Activated T-cell treated with anti-CD3 and anti-CD28 coated beads for 48 hours (primary cell): ENCODE measurements around the gene NEK6.
A peak's percentile ranks its signal among the peaks of the same experiment; 100 is the strongest.

Experiments
- DNase-seq: peaks from one replicate; pipeline ENCODE4 v3.0.0-alpha.2; 2020; ENCODE audit warnings: low read depth

The NEK6 gene

GRCh38 chr9:124296796-124297550, 39.2 kb downstream of the NEK6 start:
- DNase-seq, result no peak

- no peak for DNase-seq
Observed at GRCh38 chr9:124297551-124297901, 39.8 kb downstream of the NEK6 start.

DNA sequence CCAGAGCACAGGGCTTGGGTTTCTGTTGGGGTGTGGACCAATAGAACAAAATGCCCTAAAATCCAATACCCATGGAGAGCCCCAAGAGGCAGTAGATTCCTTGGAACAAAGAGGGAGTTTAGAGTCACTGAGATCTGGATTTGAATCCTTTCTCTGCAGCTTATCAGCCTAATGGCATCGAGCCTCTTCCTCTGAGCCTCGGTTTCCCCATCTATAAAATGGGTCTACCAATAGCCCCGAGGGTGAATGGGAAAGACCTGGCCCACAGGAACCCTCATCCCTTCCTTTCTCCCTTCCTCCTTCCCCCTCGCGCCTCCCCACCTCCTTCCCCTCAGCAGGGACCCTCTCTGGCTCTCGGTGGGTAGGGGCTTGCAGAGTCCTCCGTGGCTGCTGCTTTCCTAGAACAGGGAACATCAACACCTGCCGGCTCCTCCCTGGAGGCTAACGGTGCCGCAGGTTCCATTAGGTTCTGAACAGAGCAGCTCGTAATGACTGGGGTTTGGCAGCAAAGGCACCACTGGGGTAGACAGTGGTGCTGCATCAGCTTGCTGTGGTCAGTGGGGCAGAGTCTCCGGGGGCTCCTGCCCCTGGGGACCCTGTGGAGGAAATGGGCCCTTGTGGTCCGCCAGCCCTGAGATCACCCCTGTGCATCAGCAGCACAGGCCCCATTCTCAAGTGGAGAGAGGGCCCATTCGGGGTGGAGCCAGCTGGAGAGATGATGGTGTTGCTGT, 40.3 kb downstream of the NEK6 start:
- DNase-seq, result no peak

DNA sequence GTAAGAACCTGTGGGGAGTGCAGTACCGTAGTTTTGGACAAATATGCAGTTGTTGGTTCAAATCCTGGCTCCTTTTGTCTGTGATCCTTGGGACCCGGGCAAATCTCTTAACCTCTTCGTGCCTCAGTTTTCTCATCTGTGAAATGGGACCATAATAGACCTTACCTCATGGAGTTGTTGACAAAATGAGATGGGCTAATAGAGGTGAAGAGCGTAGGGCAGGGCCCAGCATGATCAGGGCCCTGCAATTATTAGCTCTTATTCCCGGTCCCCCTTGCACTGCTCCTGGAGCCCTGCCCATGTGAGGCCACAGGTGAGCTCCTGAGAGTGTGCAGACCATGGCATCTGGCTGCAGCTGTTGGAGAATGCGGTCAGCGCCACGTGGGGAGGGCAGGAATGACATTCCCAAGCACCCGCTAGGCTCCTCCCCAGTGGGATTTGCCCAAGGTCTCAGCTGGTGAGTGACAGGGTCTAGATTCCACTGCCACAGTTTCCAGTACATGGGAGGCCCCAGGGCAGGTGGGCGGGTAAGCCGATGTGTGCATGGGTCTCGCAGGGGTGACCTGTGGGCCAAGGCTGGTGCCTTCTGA, 41.0 kb downstream of the NEK6 start:
- DNase-seq, result no peak

DNA sequence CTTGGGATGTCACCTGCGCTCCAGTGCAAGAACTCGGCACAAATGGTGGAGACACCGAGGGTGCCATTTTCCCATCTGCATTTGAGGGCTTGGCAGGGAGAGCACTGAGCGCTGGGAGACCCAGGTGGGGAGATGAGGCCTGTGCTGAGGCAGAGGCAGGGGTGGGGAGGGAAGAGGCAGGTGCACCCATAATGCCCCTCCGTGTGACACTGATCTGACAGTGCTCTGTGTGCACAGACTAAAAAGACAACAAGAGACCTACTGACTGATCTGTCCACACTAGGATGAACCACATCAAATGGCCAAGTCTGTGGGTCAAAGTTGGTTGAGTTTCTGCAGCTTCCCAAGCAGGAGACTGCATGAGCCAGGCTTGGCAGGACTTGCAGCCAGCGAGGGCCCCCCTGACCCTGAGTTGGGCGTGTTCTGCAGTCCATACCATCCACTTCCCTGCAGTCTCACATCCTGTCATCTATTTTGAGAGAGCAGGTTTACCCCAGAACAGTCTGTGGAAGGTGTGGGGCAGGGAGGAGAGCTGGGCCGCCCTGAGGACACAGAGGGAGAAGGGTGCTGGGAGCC, 41.9 kb downstream of the NEK6 start:
- no peak for DNase-seq

GRCh38 chr9:124300312-124300711, 42.6 kb downstream of the NEK6 start:
- DNase-seq, result no peak

DNA sequence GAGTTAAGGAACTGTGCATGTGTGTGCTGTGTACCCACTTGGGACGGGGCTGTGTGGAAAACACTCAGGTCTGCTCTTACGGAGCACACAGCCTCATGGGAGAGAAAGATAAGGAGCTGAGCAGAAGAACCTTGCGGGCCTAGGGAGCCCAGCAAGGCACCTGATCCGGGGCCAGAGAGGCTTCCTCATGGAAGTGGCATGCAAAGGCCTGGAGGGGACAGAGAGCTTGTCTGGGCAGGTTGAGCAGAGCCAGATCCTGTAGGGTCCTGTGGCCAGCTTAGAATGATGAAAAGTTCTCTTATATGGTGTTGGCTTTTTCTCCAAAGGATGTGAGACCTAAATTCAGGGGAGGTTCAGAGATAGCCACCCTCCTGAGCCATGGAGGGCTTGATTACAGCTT, 45.2 kb downstream of the NEK6 start:
- DNase-seq, result no peak

GRCh38 chr9:124303762-124304161, 46.0 kb downstream of the NEK6 start:
- DNase-seq, result no peak

DNA sequence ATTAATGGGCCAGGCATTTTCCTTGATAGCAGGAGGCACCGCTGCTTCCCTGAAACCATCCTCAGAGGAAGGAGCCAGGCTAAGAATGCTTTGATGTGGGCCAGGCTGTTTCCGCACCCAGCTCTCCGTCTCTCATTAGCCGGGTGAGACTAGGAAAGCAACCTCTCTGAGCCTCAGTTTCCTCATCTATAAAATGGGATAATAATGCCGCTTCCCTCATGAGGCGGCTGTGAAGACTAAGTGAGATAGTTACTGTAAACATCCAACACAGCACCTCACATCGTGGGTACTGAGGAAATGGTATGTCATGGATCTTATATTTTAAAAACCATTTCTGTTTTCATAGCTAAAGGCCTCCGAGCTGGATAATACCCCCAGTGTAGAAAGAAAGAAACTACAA, 46.5 kb downstream of the NEK6 start:
- no peak for DNase-seq

DNA sequence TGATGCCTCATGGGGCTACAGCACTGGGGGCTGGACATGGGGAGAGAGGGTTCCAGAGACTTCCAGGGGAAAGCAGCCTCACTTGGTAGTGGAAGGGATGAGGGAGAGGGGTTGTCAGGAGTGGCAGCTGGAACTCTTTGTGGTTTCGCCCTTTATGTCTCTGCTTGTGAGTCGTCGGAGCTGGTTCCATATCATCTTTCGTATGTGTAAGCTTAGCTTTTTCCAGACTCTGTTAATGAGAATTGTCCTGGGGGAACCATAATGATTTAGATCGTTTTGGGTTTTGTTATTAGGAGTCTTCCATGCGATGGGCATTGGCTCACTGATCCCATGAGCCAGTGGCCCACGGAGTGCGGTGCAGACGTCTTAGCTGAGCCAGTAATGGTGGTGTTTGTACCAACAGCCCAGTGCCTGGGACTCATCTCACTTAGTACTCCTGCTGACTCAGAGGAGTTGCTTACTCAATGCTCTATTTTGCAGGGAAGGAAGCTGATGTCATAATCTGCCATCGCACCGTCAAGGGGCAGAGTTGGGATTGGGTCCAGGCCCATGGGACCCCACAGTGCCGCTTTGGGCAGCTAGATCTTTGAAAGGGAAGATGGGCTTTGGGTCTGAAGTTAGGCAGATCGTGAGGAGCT, 48.5 kb downstream of the NEK6 start:
- no peak for DNase-seq

DNA sequence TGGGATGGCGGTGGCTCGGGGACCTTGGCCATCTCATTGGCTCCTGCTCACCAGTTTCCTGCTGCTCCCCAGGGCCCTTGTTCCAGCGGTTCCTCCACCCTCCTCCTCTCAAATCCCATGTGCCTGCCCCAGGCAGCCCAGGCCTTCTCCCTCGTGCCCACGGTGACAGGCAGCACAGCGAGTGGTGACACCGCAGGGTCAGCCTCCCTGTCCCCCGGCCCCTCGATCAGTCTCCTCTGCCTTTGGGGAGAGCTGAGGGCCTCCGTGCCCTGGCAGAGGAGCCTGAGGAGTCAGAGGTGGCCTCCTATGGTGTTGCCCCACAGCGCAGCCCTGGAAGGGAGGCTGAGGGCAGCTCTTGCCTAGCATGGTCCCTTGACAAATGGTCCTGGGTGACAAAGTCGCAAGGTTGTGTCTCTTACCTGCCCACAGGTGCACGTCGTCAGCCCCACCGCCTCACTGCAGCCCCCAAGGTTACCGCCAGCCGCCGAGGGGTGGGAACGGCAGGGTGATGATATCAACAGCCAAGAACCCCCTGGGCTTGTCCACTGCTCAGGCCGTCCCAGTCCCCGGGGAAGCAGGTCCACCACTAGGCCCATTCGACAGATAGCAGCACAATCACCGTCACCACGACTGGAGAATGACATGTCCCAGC, 49.8 kb downstream of the NEK6 start:
- no peak for DNase-seq

- no peak for DNase-seq
Observed at GRCh38 chr9:124308606-124309491, 51.1 kb downstream of the NEK6 start.

DNA sequence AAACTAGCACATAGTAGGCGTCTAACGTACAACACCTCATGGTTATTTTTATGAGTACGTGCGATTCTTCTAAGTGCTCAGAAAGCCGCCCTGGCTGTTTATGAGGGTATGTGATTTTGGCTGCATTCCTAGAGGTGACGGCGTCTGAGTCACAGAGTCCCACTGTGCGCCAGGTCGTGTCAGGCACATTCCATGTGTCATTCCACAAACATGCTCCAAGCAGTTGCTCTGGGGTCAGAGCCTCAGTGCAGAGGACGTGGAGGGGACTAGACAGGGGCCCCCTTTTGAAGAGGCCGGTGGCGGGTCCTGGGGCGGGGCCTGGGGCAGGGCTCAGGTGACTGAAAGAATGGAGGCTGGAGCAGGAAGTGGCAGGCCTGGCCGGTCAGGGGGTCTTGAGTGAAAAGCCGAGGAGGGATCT, 51.9 kb downstream of the NEK6 start:
- no peak for DNase-seq

DNA sequence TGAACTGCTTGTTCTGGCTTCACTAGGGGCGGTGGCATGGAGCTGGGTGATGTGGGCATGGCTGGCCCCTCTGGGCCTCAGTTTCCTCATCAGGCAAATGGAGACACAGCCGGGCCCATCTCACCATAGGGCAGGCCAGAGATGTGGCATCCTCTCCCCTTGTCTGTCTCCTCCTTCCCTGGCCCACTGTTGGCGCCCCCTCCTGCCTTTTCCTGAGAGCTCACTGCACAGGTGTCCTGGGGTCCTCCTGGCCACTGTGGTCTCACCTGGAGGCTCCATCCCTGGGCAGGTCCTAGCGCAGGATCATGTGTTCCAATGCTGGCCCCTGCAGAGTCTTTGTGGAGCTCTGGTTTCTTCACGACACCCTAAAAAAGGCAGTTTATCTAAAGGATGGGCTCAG, 53.5 kb downstream of the NEK6 start:
- no peak for DNase-seq

GRCh38 chr9:124312290-124313265, 54.8 kb downstream of the NEK6 start:
- DNase-seq, result no peak

DNA sequence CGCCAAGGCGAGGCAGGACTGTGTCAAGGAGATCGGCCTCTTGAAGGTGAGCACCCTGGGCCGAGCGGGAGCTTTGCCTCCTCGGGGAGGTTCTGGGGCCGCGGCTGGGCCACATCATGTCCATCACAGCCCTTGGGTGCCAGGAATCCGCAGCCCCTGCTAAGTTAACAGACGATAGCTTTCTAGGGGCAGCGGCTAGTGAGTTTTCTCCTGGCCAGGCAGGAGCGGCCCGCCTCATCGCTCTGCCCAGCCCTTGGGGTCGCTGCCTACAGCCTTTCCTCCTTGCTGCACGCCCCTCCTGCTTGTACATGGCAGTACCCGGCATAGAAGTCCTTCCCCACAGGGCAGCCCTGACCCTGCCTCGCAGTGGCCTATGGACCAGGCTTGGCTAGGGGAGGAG, 56.2 kb downstream of the NEK6 start:
- no peak for DNase-seq

GRCh38 chr9:124315882-124316281, 58.1 kb downstream of the NEK6 start:
- DNase-seq, result no peak

- DNase-seq, result peak; percentile 42
Observed at GRCh38 chr9:124320062-124320973, 62.6 kb downstream of the NEK6 start.

DNA sequence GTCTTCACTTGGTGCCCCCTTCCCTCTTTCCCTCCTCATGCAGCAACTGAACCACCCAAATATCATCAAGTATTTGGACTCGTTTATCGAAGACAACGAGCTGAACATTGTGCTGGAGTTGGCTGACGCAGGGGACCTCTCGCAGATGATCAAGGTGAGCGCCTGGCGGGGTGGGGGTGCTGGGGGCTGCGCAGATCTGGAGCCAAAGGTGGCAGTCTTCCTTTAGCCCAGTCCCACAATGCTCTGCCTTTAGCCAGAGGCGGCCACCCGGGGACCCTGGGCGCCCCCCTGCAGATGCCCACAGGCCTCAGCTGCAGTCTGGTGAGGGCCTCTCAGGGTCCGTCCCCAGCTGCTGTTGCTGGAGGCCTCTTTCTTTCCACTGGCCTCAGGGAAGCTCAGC, 63.7 kb downstream of the NEK6 start:
- no peak for DNase-seq
